PC-9 (cell line): Measurements from ENCODE around the gene HBS1L.

ENCODE experiments used
- CTCF ChIP-seq: fragments of 200-600 bp; sonication (generic); conservative IDR thresholded peaks from 2 replicates; pipeline ENCODE4 v1.6.1; 2017; ENCODE audit warnings: mixed run types, antibody characterized with exemption, mild to moderate bottlenecking, moderate library complexity
- EZH2 ChIP-seq: fragments of 200-600 bp; sonication (generic); IDR thresholded peaks from 2 replicates; pipeline ENCODE4 v1.8.0; 2017; ENCODE audit warnings: antibody characterized with exemption, low read depth

GRCh38 chr6:134948691-134949090 lies 105.9 kb downstream of the HBS1L start:
- TF ChIP-seq CTCF, result no peak
- TF ChIP-seq EZH2, result no peak
